ENCODE data around the gene TLE4.

The TLE4 gene

GRCh38 chr9:79632705-79633104 is 60.9 kb downstream of the TLE4 start:
- H3K4me3 ChIP-seq (ENCODE audit: low read length), result no peak overlapping the region
- H3K4me1 ChIP-seq (ENCODE audit: low read length), result 0 out of 2 replicates have a peak, but pooled peaks cover 3% of the 10 kb centered on the region
- no peaks in the 10 kb centered on the region for H3K36me3 ChIP-seq (replicated peaks; ENCODE audit: insufficient read depth, low read length)
- no peak overlapping the region for H3K27ac ChIP-seq (ENCODE audit: low read length)
- no peaks in the 10 kb centered on the region for H3F3A ChIP-seq (ENCODE audit: insufficient read depth, low read length)
- no peaks in the 10 kb centered on the region for H3K27me3 ChIP-seq (replicated peaks; ENCODE audit: insufficient read depth, low read length)
- no peaks in the 10 kb centered on the region for H3K9me2 ChIP-seq (replicated peaks; ENCODE audit: insufficient read depth, low read length)
- no peak for DNase-seq
- H2AFZ ChIP-seq (ENCODE audit: low read length), result no peak overlapping the region
- H3K4me2 ChIP-seq (ENCODE audit: low read depth, low read length), result no peak overlapping the region
- no peak for TF ChIP-seq EZH2phosphoT487 (IDR thresholded peaks at IDR 0.05; ENCODE audit: low read length)
- TF ChIP-seq EZH2 (optimal IDR thresholded peaks at IDR 0.05; ENCODE audit: low read depth, low read length), result no peak
- TF ChIP-seq, protein P1, sequence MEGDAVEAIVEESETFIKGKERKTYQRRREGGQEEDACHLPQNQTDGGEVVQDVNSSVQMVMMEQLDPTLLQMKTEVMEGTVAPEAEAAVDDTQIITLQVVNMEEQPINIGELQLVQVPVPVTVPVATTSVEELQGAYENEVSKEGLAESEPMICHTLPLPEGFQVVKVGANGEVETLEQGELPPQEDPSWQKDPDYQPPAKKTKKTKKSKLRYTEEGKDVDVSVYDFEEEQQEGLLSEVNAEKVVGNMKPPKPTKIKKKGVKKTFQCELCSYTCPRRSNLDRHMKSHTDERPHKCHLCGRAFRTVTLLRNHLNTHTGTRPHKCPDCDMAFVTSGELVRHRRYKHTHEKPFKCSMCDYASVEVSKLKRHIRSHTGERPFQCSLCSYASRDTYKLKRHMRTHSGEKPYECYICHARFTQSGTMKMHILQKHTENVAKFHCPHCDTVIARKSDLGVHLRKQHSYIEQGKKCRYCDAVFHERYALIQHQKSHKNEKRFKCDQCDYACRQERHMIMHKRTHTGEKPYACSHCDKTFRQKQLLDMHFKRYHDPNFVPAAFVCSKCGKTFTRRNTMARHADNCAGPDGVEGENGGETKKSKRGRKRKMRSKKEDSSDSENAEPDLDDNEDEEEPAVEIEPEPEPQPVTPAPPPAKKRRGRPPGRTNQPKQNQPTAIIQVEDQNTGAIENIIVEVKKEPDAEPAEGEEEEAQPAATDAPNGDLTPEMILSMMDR (IDR thresholded peaks at IDR 0.05; ENCODE audit: low read length), result no peak
- no peaks in the 10 kb centered on the region for H3K9me3 ChIP-seq (replicated peaks; ENCODE audit: insufficient read depth, low read length)
- H3K79me2 ChIP-seq (ENCODE audit: low read length), result no peaks in the 10 kb centered on the region
- no peaks in the 10 kb centered on the region for H4K20me1 ChIP-seq (ENCODE audit: insufficient read depth, low read length)
- H3K9ac ChIP-seq (ENCODE audit: low read length), result no peak overlapping the region

- Histone ChIP-seq H3K9me3 (replicated peaks; ENCODE audit: insufficient read depth, low read length) (no peaks in the 10 kb centered on the region), H3K27me3 (replicated peaks; ENCODE audit: insufficient read depth, low read length) (no peaks in the 10 kb centered on the region), H3K9ac (ENCODE audit: low read length) (no peak overlapping the region), H3K4me3 (ENCODE audit: low read length) (no peak overlapping the region), H3K27ac (ENCODE audit: low read length) (no peak overlapping the region), H3F3A (ENCODE audit: insufficient read depth, low read length) (no peaks in the 10 kb centered on the region), H4K20me1 (ENCODE audit: insufficient read depth, low read length) (no peaks in the 10 kb centered on the region), H2AFZ (ENCODE audit: low read length) (no peak overlapping the region), H3K9me2 (replicated peaks; ENCODE audit: insufficient read depth, low read length) (no peaks in the 10 kb centered on the region), H3K79me2 (ENCODE audit: low read length) (no peaks in the 10 kb centered on the region), H3K36me3 (replicated peaks; ENCODE audit: insufficient read depth, low read length) (no peaks in the 10 kb centered on the region), H3K4me1 (ENCODE audit: low read length) (0 out of 2 replicates have a peak, but pooled peaks cover 3% of the 10 kb centered on the region), H3K4me2 (ENCODE audit: low read depth, low read length) (no peak overlapping the region)
- TF ChIP-seq, protein P1 (IDR thresholded peaks at IDR 0.05; ENCODE audit: low read length), result no peak
- TF ChIP-seq EZH2phosphoT487 (IDR thresholded peaks at IDR 0.05; ENCODE audit: low read length) (no peak), EZH2 (optimal IDR thresholded peaks at IDR 0.05; ENCODE audit: low read depth, low read length) (no peak)
- no peak for DNase-seq
These were observed 61.8 kb downstream of the TLE4 start for GRCh38 chr9:79633558-79633957.

- no peak overlapping the region for H3K4me2 ChIP-seq (ENCODE audit: low read depth, low read length)
- no peaks in the 10 kb centered on the region for H4K20me1 ChIP-seq (ENCODE audit: insufficient read depth, low read length)
- no peaks in the 10 kb centered on the region for H3K9me3 ChIP-seq (replicated peaks; ENCODE audit: insufficient read depth, low read length)
- H3K4me1 ChIP-seq (ENCODE audit: low read length), result 0 out of 2 replicates have a peak, but pooled peaks cover 3% of the 10 kb centered on the region
- TF ChIP-seq EZH2phosphoT487 (IDR thresholded peaks at IDR 0.05; ENCODE audit: low read length), result no peak
- TF ChIP-seq EZH2 (optimal IDR thresholded peaks at IDR 0.05; ENCODE audit: low read depth, low read length), result no peak
- TF ChIP-seq, protein P1 (IDR thresholded peaks at IDR 0.05; ENCODE audit: low read length), result no peak
- H3F3A ChIP-seq (ENCODE audit: insufficient read depth, low read length), result no peaks in the 10 kb centered on the region
- H3K4me3 ChIP-seq (ENCODE audit: low read length), result no peak overlapping the region
- no peaks in the 10 kb centered on the region for H3K36me3 ChIP-seq (replicated peaks; ENCODE audit: insufficient read depth, low read length)
- H3K79me2 ChIP-seq (ENCODE audit: low read length), result no peaks in the 10 kb centered on the region
- H3K27me3 ChIP-seq (replicated peaks; ENCODE audit: insufficient read depth, low read length), result no peaks in the 10 kb centered on the region
- no peak overlapping the region for H3K9ac ChIP-seq (ENCODE audit: low read length)
- no peak overlapping the region for H2AFZ ChIP-seq (ENCODE audit: low read length)
- H3K9me2 ChIP-seq (replicated peaks; ENCODE audit: insufficient read depth, low read length), result no peaks in the 10 kb centered on the region
- no peak overlapping the region for H3K27ac ChIP-seq (ENCODE audit: low read length)
- DNase-seq, result no peak
These were observed 65.6 kb downstream of the TLE4 start for GRCh38 chr9:79637177-79637925.
